Natural killer cell (primary cell): ENCODE measurements around the gene KRT3. TPM values are rescaled to one million over a fixed set of nuclear protein-coding genes. Genes with fewer than 3 reads are reported as not detected.

ENCODE experiments used
- ATAC-seq, 3 donors: fragments of 150-1000 bp in 2 of 3; fragments of 200-7000 bp in 1 of 3; cut with Tn5 transposase; 1 replicate in 1 of 3; 2 replicates in 2 of 3; pipeline ENCODE4 v1.10.0; 2021; ENCODE audit warnings: mild to moderate bottlenecking in 2 of 3, moderate library complexity in 2 of 3
- DNase-seq, 2 donors: peaks; one replicate each; pipeline versions ENCODE4 v3.0.0 to v3.0.0-alpha.2; 2013 to 2021; ENCODE audit warnings: mixed read lengths in 1 of 2
- H3K27ac ChIP-seq: one replicate; pipeline ENCODE4 v1.5.1; 2013; ENCODE audit warnings: mild to moderate bottlenecking, low read length
- H3K27me3 ChIP-seq: one replicate; pipeline ENCODE4 v1.6.1; 2013; ENCODE audit warnings: low read length; ENCODE audit not compliant: control insufficient read depth, insufficient read depth
- H3K36me3 ChIP-seq: one replicate; pipeline ENCODE4 v1.6.1; 2013; ENCODE audit warnings: low read length; ENCODE audit not compliant: control insufficient read depth, insufficient read depth
- H3K4me1 ChIP-seq: one replicate; pipeline ENCODE4 v1.6.1; 2013; ENCODE audit warnings: low read length; ENCODE audit not compliant: control insufficient read depth, insufficient read depth
- H3K4me3 ChIP-seq: one replicate; pipeline ENCODE4 v1.5.1; 2013; ENCODE audit warnings: low read length
- H3K9me3 ChIP-seq: one replicate; pipeline ENCODE4 v1.6.1; 2013; ENCODE audit warnings: low read length; ENCODE audit not compliant: control insufficient read depth, insufficient read depth
- H3K27ac Mint-ChIP-seq, 2 donors: one replicate each; pipeline ENCODE4 v1.8.0; 2022; ENCODE audit warnings: mild to moderate bottlenecking in 2 of 2, mixed read lengths in 2 of 2, moderate library complexity in 1 of 2
- H3K27me3 Mint-ChIP-seq, 2 donors: one replicate each; pipeline ENCODE4 v1.8.0; 2022; ENCODE audit warnings: low read depth in 2 of 2, mixed read lengths in 2 of 2
- H3K36me3 Mint-ChIP-seq: one replicate; pipeline ENCODE4 v1.8.0; 2022; ENCODE audit warnings: mixed read lengths
- H3K4me1 Mint-ChIP-seq, 2 donors: one replicate each; pipeline ENCODE4 v1.8.0; 2022; ENCODE audit warnings: mixed read lengths in 2 of 2
- H3K4me3 Mint-ChIP-seq: one replicate; pipeline ENCODE4 v1.8.0; 2022; ENCODE audit warnings: mild to moderate bottlenecking, moderate library complexity, mixed read lengths
- H3K9me3 Mint-ChIP-seq, 2 donors: one replicate each; pipeline ENCODE4 v1.8.0; 2022; ENCODE audit warnings: mixed read lengths in 2 of 2
- WGBS: methylation state at CpG from one replicate; pipeline ENCODE4 v1.1.7; 2013; ENCODE audit warnings: missing lambda C conversion rate; ENCODE audit not compliant: insufficient coverage; 5-methylcytosine and 5-hydroxymethylcytosine counted together
- intact Hi-C: fragments of 100-400 bp; cut with micrococcal nuclease; formaldehyde crosslinking; loops from one replicate; pipeline ENCODE4 v1.14.2; 2022
- total RNA-seq, 4 donors: library from RNA; stranded (reverse); fragments of 120-200 nt in 1 of 4; gene quantifications; one replicate each; pipeline versions ENCODE4 v1.2.3 to v1.2.4, GENCODE V29; 2013 to 2022
- TF ChIP-seq, protein P1 (sequence below): fragments of 200-600 bp; IDR thresholded peaks from one replicate; pipeline ENCODE4 v1.8.0; 2022; ENCODE audit warnings: antibody characterized with exemption

KRT3 gene
- total RNA-seq, 3 donors from 2014 or later (not counting 1 experiment from before 2014, with no cell fraction given): not detected

- Mint-ChIP-seq H3K27me3 (peaks cover 0 to 5% of the 10 kb centered on the region in 2 donors), H3K9me3 (no peaks in the 10 kb centered on the region), H3K4me1 (peaks cover 0 to 16% of the 10 kb centered on the region in 2 donors), H3K27ac (no peak overlapping the region), H3K36me3 (no peaks in the 10 kb centered on the region), H3K4me3 (no peak overlapping the region)
- Histone ChIP-seq H3K27ac (no peak overlapping the region), H3K9me3 (no peaks in the 10 kb centered on the region), H3K27me3 (no peaks in the 10 kb centered on the region), H3K4me3 (no peak overlapping the region), H3K4me1 (no peaks in the 10 kb centered on the region), H3K36me3 (no peaks in the 10 kb centered on the region)
- DNase-seq (no peak), ATAC-seq (no peak)
- TF ChIP-seq, protein P1, sequence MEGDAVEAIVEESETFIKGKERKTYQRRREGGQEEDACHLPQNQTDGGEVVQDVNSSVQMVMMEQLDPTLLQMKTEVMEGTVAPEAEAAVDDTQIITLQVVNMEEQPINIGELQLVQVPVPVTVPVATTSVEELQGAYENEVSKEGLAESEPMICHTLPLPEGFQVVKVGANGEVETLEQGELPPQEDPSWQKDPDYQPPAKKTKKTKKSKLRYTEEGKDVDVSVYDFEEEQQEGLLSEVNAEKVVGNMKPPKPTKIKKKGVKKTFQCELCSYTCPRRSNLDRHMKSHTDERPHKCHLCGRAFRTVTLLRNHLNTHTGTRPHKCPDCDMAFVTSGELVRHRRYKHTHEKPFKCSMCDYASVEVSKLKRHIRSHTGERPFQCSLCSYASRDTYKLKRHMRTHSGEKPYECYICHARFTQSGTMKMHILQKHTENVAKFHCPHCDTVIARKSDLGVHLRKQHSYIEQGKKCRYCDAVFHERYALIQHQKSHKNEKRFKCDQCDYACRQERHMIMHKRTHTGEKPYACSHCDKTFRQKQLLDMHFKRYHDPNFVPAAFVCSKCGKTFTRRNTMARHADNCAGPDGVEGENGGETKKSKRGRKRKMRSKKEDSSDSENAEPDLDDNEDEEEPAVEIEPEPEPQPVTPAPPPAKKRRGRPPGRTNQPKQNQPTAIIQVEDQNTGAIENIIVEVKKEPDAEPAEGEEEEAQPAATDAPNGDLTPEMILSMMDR: no peak
- 9% methylated on average over 2 of the region's 2 CpGs for WGBS
- intact Hi-C loops: no loop called here
Observed at GRCh38 chr12:52828591-52829021, 32.7 kb upstream of the KRT3 start.

DNA sequence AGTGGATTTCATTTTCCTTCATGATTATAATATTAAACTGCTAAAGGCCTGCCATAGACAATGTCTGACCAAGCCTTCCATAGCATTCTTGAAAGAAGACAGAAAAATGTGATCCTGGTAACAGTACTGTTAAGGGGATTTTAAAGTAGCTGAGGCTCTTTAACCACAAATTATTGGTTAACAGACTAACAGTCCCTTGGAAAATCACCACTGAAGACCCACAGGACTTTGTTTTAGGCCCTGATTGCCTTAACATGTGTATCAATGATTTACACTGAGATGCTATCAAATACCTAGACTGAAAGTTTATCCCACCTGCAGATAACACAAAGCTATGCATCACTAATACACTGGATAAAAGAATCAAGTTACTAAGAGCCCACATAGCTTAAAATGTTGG is 32.2 kb upstream of the KRT3 start:
- Mint-ChIP-seq H3K4me1 (peaks cover 0 to 16% of the 10 kb centered on the region in 2 donors), H3K4me3 (no peak overlapping the region), H3K36me3 (no peaks in the 10 kb centered on the region), H3K27ac (no peak overlapping the region), H3K9me3 (no peaks in the 10 kb centered on the region), H3K27me3 (peaks cover 0 to 5% of the 10 kb centered on the region in 2 donors)
- H3K9me3 ChIP-seq: no peaks in the 10 kb centered on the region
- H3K36me3 ChIP-seq: no peaks in the 10 kb centered on the region
- H3K4me3 ChIP-seq: no peak overlapping the region
- intact Hi-C loops: no loop called here
- ATAC-seq: no peak
- TF ChIP-seq, protein P1: no peak
- no peak for DNase-seq
- no peak overlapping the region for H3K27ac ChIP-seq
- no peaks in the 10 kb centered on the region for H3K4me1 ChIP-seq
- H3K27me3 ChIP-seq: no peaks in the 10 kb centered on the region

GRCh38 chr12:52827499-52828090 is 31.7 kb upstream of the KRT3 start:
- Histone ChIP-seq H3K4me3 (no peak overlapping the region), H3K4me1 (no peaks in the 10 kb centered on the region), H3K27ac (no peak overlapping the region), H3K9me3 (no peaks in the 10 kb centered on the region), H3K36me3 (no peaks in the 10 kb centered on the region), H3K27me3 (no peaks in the 10 kb centered on the region)
- intact Hi-C loops: no loop called here
- H3K36me3 Mint-ChIP-seq: no peaks in the 10 kb centered on the region
- ATAC-seq (no peak), DNase-seq (no peak)
- H3K4me3 Mint-ChIP-seq: no peak overlapping the region
- H3K9me3 Mint-ChIP-seq: no peaks in the 10 kb centered on the region
- TF ChIP-seq, protein P1: no peak
- H3K27me3 Mint-ChIP-seq: peaks cover 0 to 5% of the 10 kb centered on the region in 2 donors
- peaks cover 0 to 16% of the 10 kb centered on the region in 2 donors for H3K4me1 Mint-ChIP-seq
- no peak overlapping the region for H3K27ac Mint-ChIP-seq
- 82% methylated on average over 5 of the region's 6 CpGs for WGBS
